K562 (cell line): ENCODE data around the gene ASB6. TPM values are rescaled to one million over a fixed set of nuclear protein-coding genes. Genes with fewer than 3 reads are reported as not detected.

Experiments used
- CBX3 ChIP-seq, 2 experiments: IDR thresholded peaks; 1 replicate in 1 of 2; 2 replicates in 1 of 2; pipeline ENCODE4 v1.6.1; 2012; ENCODE audit warnings: inconsistent platforms in 2 of 2, low read length in 2 of 2, borderline replicate concordance in 1 of 2, control low read depth in 1 of 2
- CCAR2 ChIP-seq: fragments of 200-400 bp; formaldehyde crosslinking; IDR thresholded peaks from 2 replicates; pipeline ENCODE4 v1.6.1; 2017; ENCODE audit warnings: mild to moderate bottlenecking, low read depth, low read length
- FOXK2 ChIP-seq, 2 experiments: fragments of 450-650 bp; IDR thresholded peaks in 1 of 2; conservative IDR thresholded peaks in 1 of 2; 2 replicates each; pipeline ENCODE4 v1.6.1; 2016; ENCODE audit warnings: low read depth in 2 of 2, mild to moderate bottlenecking in 1 of 2
- GATAD2A ChIP-seq: fragments of 450-650 bp; IDR thresholded peaks from 2 replicates; pipeline ENCODE4 v1.6.1; 2017
- HNRNPL ChIP-seq: fragments of 200-400 bp; formaldehyde crosslinking; IDR thresholded peaks from 2 replicates; pipeline ENCODE4 v1.6.1; 2017; ENCODE audit warnings: low read depth, mild to moderate bottlenecking, low read length
- KLF10 ChIP-seq: fragments of 250-450 bp; sonication (Bioruptor Pico); IDR thresholded peaks from 2 replicates; pipeline ENCODE4 v1.6.1; 2021; ENCODE audit warnings: matching md5 sums
- PHF21A ChIP-seq: fragments of 450-650 bp; IDR thresholded peaks from 2 replicates; pipeline ENCODE4 v1.6.1; 2017; ENCODE audit warnings: low read depth, borderline replicate concordance
- RAD51 ChIP-seq: fragments of 450-650 bp; IDR thresholded peaks from 2 replicates; pipeline ENCODE4 v1.7.1; 2016; ENCODE audit warnings: low read depth, mild to moderate bottlenecking, borderline replicate concordance
- TAF7 ChIP-seq: fragments of 450-650 bp; IDR thresholded peaks from 2 replicates; pipeline ENCODE4 v1.6.1; 2016; ENCODE audit warnings: missing genetic modification characterization, missing compliant biosample characterization
- ZNF121 ChIP-seq: sonication (generic); formaldehyde crosslinking; conservative IDR thresholded peaks from 2 replicates; pipeline ENCODE4 v1.8.0; 2022; ENCODE audit warnings: missing genetic modification reagents
- ZNF384 ChIP-seq: IDR thresholded peaks from 2 replicates; pipeline ENCODE4 v1.6.1; 2012; ENCODE audit warnings: low read depth, low read length, improper control_type of control experiment
- polyA plus RNA-seq, 8 experiments: library from polyadenylated mRNA; depleted of rRNA in 4 of 8; stranded (reverse) in 5 of 8; unstranded in 3 of 8; fragments of >200 nt; fragmentation: Nextera tagmentation in 2 of 8; fragmentation: Illumina TruSeq in 1 of 8; extraction: Ambion mirVana in 2 of 8; extraction: Trizol in 1 of 8; gene quantifications; 2 replicates each; pipeline versions ENCODE4 v1.2.1 to v1.2.3, GENCODE V29; 2011 to 2014; ENCODE audit warnings: inconsistent platforms in 1 of 8, missing spikeins in 1 of 8
- total RNA-seq, 7 experiments: library from RNA; depleted of rRNA in 6 of 7; stranded (reverse); fragments of >200 nt in 6 of 7; fragmentation: Illumina TruSeq in 2 of 7; extraction: Trizol in 2 of 7; gene quantifications; 2 replicates each; pipeline versions ENCODE4 v1.2.1 to v1.2.3, GENCODE V29; 2011 to 2021; ENCODE audit warnings: low replicate concordance in 1 of 7
- TF ChIP-seq, protein P1 (sequence below): fragments of 450-650 bp; IDR thresholded peaks from 2 replicates; pipeline ENCODE4 v1.6.1; 2016; ENCODE audit warnings: mild to moderate bottlenecking, moderate library complexity
- TF ChIP-seq, protein P2 (sequence below): sonication (generic); IDR thresholded peaks from 2 replicates; pipeline ENCODE4 v1.6.1; 2016
- TF ChIP-seq, protein P3 (sequence below), 2 experiments: fragments of 450-650 bp; IDR thresholded peaks; 2 replicates each; pipeline ENCODE4 v1.6.1; 2016

Gene ASB6
- total and polyA plus RNA-seq, 9 of the 15 experiments (the other 6 are each of a cell fraction or from before 2014, with no cell fraction given), result 0.92 to 17.8 (median 11.3) TPM

DNA sequence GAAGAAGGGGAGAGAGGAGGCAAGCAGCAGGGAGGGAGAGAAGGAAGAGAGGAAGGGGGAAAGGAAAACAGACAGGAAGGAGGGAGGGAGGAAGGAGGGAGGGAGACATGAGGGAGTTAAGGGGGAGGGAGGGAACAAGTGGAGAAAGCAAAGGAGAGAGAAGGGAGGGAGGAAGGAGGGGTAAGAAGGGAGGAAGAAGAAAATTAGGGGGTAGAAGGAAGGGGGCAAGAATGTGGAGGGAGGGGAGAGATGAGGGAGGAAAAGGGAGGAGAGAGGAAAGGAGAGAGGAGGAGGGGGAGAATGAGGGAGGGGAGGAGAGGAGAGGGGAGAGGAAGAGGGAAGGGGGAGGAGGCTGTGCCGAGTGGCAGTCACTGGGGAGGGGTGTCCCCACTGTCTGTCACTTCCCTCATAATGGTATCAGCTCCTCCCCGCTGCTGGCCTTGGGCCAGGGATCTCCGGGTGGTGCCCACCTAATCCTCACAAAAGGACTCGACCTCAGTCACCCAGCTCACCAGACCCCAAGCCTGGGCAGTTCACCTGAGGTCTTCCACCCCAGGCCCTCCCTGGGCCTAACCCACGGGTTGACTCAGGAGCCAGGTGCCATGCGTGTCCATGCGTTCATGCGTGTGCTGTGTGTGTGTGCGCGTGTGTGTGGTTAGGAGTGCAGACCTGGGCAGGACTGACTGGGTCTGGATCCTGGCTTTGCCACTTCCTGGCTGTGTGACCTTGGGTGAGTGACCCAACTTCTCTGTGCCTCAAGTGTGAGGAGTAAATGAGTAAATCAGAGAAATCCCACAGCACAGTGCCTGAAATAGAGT is 39.1 kb downstream of the ASB6 start (continued):
- TF ChIP-seq, protein P1, sequence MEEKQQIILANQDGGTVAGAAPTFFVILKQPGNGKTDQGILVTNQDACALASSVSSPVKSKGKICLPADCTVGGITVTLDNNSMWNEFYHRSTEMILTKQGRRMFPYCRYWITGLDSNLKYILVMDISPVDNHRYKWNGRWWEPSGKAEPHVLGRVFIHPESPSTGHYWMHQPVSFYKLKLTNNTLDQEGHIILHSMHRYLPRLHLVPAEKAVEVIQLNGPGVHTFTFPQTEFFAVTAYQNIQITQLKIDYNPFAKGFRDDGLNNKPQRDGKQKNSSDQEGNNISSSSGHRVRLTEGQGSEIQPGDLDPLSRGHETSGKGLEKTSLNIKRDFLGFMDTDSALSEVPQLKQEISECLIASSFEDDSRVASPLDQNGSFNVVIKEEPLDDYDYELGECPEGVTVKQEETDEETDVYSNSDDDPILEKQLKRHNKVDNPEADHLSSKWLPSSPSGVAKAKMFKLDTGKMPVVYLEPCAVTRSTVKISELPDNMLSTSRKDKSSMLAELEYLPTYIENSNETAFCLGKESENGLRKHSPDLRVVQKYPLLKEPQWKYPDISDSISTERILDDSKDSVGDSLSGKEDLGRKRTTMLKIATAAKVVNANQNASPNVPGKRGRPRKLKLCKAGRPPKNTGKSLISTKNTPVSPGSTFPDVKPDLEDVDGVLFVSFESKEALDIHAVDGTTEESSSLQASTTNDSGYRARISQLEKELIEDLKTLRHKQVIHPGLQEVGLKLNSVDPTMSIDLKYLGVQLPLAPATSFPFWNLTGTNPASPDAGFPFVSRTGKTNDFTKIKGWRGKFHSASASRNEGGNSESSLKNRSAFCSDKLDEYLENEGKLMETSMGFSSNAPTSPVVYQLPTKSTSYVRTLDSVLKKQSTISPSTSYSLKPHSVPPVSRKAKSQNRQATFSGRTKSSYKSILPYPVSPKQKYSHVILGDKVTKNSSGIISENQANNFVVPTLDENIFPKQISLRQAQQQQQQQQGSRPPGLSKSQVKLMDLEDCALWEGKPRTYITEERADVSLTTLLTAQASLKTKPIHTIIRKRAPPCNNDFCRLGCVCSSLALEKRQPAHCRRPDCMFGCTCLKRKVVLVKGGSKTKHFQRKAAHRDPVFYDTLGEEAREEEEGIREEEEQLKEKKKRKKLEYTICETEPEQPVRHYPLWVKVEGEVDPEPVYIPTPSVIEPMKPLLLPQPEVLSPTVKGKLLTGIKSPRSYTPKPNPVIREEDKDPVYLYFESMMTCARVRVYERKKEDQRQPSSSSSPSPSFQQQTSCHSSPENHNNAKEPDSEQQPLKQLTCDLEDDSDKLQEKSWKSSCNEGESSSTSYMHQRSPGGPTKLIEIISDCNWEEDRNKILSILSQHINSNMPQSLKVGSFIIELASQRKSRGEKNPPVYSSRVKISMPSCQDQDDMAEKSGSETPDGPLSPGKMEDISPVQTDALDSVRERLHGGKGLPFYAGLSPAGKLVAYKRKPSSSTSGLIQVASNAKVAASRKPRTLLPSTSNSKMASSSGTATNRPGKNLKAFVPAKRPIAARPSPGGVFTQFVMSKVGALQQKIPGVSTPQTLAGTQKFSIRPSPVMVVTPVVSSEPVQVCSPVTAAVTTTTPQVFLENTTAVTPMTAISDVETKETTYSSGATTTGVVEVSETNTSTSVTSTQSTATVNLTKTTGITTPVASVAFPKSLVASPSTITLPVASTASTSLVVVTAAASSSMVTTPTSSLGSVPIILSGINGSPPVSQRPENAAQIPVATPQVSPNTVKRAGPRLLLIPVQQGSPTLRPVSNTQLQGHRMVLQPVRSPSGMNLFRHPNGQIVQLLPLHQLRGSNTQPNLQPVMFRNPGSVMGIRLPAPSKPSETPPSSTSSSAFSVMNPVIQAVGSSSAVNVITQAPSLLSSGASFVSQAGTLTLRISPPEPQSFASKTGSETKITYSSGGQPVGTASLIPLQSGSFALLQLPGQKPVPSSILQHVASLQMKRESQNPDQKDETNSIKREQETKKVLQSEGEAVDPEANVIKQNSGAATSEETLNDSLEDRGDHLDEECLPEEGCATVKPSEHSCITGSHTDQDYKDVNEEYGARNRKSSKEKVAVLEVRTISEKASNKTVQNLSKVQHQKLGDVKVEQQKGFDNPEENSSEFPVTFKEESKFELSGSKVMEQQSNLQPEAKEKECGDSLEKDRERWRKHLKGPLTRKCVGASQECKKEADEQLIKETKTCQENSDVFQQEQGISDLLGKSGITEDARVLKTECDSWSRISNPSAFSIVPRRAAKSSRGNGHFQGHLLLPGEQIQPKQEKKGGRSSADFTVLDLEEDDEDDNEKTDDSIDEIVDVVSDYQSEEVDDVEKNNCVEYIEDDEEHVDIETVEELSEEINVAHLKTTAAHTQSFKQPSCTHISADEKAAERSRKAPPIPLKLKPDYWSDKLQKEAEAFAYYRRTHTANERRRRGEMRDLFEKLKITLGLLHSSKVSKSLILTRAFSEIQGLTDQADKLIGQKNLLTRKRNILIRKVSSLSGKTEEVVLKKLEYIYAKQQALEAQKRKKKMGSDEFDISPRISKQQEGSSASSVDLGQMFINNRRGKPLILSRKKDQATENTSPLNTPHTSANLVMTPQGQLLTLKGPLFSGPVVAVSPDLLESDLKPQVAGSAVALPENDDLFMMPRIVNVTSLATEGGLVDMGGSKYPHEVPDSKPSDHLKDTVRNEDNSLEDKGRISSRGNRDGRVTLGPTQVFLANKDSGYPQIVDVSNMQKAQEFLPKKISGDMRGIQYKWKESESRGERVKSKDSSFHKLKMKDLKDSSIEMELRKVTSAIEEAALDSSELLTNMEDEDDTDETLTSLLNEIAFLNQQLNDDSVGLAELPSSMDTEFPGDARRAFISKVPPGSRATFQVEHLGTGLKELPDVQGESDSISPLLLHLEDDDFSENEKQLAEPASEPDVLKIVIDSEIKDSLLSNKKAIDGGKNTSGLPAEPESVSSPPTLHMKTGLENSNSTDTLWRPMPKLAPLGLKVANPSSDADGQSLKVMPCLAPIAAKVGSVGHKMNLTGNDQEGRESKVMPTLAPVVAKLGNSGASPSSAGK, result no peak
- TF ChIP-seq RAD51 (no peak), ZNF121 (CRISPR knock-in tag) (no peak), CBX3 (IDR thresholded peaks at IDR 0.05; ENCODE audit: borderline replicate concordance in 1 of 2, low read length in 2 of 2) (no peak; a peak in 1 of 3 replicates), FOXK2 (conservative IDR thresholded peaks at IDR 0.05 in 1 of 2, IDR thresholded peaks at IDR 0.05 in 1 of 2; ENCODE audit: low read depth in 2 of 2) (0 out of 4 replicates have a peak, but pooled peaks of 1 of the 2 experiments have one; percentile 22), GATAD2A (peak; percentile 78; the same call in 1 of the 2 replicates), ZNF384 (no peak), TAF7 (no peak), PHF21A (0 out of 2 replicates have a peak, but pooled peaks have one; percentile 63), KLF10 (CRISPR knock-in tag) (no peak), CCAR2 (no peak), HNRNPL (no peak)
- TF ChIP-seq, protein P2, sequence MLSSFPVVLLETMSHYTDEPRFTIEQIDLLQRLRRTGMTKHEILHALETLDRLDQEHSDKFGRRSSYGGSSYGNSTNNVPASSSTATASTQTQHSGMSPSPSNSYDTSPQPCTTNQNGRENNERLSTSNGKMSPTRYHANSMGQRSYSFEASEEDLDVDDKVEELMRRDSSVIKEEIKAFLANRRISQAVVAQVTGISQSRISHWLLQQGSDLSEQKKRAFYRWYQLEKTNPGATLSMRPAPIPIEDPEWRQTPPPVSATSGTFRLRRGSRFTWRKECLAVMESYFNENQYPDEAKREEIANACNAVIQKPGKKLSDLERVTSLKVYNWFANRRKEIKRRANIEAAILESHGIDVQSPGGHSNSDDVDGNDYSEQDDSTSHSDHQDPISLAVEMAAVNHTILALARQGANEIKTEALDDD, result no peak
- TF ChIP-seq, protein P3, sequence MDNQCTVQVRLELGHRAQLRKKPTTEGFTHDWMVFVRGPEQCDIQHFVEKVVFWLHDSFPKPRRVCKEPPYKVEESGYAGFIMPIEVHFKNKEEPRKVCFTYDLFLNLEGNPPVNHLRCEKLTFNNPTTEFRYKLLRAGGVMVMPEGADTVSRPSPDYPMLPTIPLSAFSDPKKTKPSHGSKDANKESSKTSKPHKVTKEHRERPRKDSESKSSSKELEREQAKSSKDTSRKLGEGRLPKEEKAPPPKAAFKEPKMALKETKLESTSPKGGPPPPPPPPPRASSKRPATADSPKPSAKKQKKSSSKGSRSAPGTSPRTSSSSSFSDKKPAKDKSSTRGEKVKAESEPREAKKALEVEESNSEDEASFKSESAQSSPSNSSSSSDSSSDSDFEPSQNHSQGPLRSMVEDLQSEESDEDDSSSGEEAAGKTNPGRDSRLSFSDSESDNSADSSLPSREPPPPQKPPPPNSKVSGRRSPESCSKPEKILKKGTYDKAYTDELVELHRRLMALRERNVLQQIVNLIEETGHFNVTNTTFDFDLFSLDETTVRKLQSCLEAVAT (IDR thresholded peaks at IDR 0.05), result peak; percentile 29 to 54; a peak in 2 of 4 replicates
